Measurements from ENCODE around the gene DHRS3.

GRCh38 chr1:12552951-12553921 is 64.8 kb downstream of the DHRS3 start:
- TF ChIP-seq CTCF (conservative IDR thresholded peaks at IDR 0.05 in 1 of 2, IDR thresholded peaks at IDR 0.05 in 1 of 2; ENCODE audit: extremely low read depth in 1 of 2, insufficient read depth in 1 of 2, low read depth in 1 of 2, low read length in 2 of 2) (no peak), EZH2 (IDR thresholded peaks at IDR 0.05; ENCODE audit: borderline replicate concordance, low read length) (no peak)
